A549 treated with CORT108297 at 1 μM for 4 hours (cell line): ENCODE data around the gene OPN5. TPM values are rescaled to one million over a fixed set of nuclear protein-coding genes. Genes with fewer than 3 reads are reported as not detected.

Experiments
- total RNA-seq: library from RNA; stranded (reverse); fragments of 200-300 nt; extraction: Qiagen RNA extraction; gene quantifications from 5 replicates; pipeline ENCODE4 v1.2.3, GENCODE V29; 2022

OPN5 gene, protein sequence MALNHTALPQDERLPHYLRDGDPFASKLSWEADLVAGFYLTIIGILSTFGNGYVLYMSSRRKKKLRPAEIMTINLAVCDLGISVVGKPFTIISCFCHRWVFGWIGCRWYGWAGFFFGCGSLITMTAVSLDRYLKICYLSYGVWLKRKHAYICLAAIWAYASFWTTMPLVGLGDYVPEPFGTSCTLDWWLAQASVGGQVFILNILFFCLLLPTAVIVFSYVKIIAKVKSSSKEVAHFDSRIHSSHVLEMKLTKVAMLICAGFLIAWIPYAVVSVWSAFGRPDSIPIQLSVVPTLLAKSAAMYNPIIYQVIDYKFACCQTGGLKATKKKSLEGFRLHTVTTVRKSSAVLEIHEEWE
- not detected in 5 replicates for total RNA-seq

DNA sequence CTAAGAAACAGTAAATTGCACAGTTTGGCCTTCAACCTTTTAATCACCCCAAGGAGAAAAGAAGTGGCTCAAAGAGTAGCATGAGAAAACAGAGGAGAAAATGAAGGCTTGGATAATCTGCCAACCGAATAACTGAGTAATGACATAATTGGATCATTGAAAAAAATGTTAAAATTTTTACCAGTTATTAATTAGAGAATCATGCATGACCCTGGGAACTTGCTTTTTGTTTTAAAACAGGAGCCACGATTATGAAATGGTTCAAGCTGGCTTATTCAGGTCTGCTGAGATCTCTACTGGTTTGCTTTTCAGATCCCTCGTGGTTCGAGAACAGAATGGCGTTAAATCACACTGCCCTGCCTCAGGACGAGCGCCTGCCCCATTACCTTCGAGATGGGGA is at the start of gene OPN5:
Gene OPN5 (plus strand): TSS at position 301 of the 400 bp plus-strand sequence. CDS start 35 bp downstream, at position 336.

Other genes with a start within 250 kb of the OPN5 start
- 7.4 to 9.6 TPM (median 8.0 TPM) in 5 replicates for gene ADGRF4, start 83.5 kb upstream of the OPN5 start, total RNA-seq